Measurements from ENCODE around the gene DACH1.

Gene DACH1

GRCh38 chr13:71751073-71751472, 115.9 kb downstream of the DACH1 start:
- in situ Hi-C loops (cut with MboI; ENCODE audit: low sequenced_read_pairs, unreplicated experiment) = no loop called here

DNA sequence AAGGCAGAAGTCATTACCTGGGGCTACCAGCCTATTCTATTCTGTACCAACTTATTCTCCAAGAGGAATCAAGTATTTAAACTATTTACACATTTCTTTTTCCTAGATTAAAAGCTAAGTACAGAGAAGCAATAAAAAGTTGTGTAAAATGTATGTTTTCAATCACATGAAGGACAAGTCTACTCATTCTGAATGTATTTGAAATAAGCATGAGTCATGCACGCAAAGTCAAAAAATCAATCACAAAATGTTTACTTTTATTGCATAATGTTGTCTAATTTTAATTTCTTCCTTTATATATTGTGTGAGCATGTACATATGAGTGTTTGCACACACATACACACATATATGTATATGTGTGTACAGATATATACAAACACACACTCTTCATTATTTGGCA, 136.7 kb downstream of the DACH1 start:
- TF ChIP-seq CTCF (IDR thresholded peaks at IDR 0.05; ENCODE audit: borderline replicate concordance, control extremely low read depth, extremely low read depth, insufficient read depth, missing control alignments) = no peak

More at GRCh38 chr13:71751073-71751472, 115.9 kb downstream of the DACH1 start:
- TF ChIP-seq CTCF (IDR thresholded peaks at IDR 0.05; ENCODE audit: borderline replicate concordance, control extremely low read depth, extremely low read depth, insufficient read depth, missing control alignments) = no peak
- DNase-seq (ENCODE audit: low spot score) = no peak

DNA sequence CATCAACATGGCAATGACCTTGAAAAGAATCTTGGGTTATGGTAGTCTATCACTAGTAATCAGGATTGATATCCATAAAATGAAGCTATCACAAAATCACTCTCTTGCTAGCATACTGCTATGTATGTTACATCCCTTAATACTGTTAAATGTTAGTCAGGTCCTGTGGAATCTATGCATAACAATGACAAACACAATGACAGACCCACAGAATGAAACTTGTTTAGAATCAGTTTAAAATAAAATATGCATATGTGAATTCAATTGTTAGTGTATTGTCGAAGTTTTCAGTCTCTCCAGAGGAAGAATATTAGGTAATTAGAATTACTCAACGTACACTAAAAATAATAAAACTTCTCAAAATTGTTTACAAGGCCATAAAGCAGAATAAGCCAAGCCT, 137.6 kb downstream of the DACH1 start:
- no peak for DNase-seq (ENCODE audit: low spot score)
- in situ Hi-C loops (cut with MboI; ENCODE audit: low sequenced_read_pairs, unreplicated experiment) = no loop called here
- no peak for TF ChIP-seq CTCF (IDR thresholded peaks at IDR 0.05; ENCODE audit: borderline replicate concordance, control extremely low read depth, extremely low read depth, insufficient read depth, missing control alignments)

More for the DNA sequence above, 136.7 kb downstream of the DACH1 start:
- in situ Hi-C loops (cut with MboI; ENCODE audit: low sequenced_read_pairs, unreplicated experiment) = no loop called here
- no peak for DNase-seq (ENCODE audit: low spot score)

DNA sequence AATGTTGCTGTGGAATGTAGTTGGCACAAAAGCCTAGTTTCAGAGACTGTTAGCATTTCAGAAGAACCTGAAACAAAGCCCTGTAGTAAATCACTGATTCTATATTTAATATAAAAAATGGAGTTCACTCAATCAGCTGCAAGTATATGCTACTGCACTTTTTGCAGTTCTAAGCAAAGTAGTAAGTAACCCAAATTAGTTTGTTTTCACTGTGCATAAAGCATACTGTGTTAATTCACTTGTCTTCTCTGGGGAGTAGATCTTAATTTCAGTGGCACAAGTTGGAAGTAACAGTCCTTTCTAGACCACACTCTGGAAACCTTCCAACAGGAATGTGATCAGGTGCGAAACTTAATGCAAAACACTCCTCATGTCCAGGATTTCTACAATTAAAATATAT, 139.3 kb downstream of the DACH1 start:
- no peak for DNase-seq (ENCODE audit: low spot score)
- in situ Hi-C loops (cut with MboI; ENCODE audit: low sequenced_read_pairs, unreplicated experiment) = no loop called here
- TF ChIP-seq CTCF (IDR thresholded peaks at IDR 0.05; ENCODE audit: borderline replicate concordance, control extremely low read depth, extremely low read depth, insufficient read depth, missing control alignments) = no peak

GRCh38 chr13:71727042-71727441, 140.0 kb downstream of the DACH1 start:
- no peak for TF ChIP-seq CTCF (IDR thresholded peaks at IDR 0.05; ENCODE audit: borderline replicate concordance, control extremely low read depth, extremely low read depth, insufficient read depth, missing control alignments)
- in situ Hi-C loops (cut with MboI; ENCODE audit: low sequenced_read_pairs, unreplicated experiment) = no loop called here
- DNase-seq (ENCODE audit: low spot score) = no peak

DNA sequence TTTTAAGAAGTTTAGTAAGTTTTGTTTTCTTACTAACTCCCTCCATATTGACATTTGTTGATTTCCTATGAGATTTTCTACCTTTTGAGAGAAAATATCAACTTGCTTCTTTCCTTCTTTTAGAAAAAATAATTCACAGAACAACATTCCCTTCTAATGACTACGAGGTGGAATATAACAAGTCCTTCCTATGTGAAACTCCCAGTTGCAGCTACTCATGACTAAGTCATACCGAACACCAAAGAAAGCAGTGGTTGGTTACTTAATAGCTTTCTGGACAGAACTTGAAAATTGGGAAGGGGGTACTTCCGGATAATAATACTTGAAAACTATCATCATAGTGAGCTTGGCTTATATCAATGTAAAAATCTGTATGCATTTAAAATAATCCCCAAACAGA, 144.8 kb downstream of the DACH1 start:
- TF ChIP-seq CTCF (IDR thresholded peaks at IDR 0.05; ENCODE audit: borderline replicate concordance, control extremely low read depth, extremely low read depth, insufficient read depth, missing control alignments) = no peak
- in situ Hi-C loops (cut with MboI; ENCODE audit: low sequenced_read_pairs, unreplicated experiment) = no loop called here
- DNase-seq (ENCODE audit: low spot score) = no peak

GRCh38 chr13:71721104-71721503, 145.9 kb downstream of the DACH1 start:
- no peak for TF ChIP-seq CTCF (IDR thresholded peaks at IDR 0.05; ENCODE audit: borderline replicate concordance, control extremely low read depth, extremely low read depth, insufficient read depth, missing control alignments)
- in situ Hi-C loops (cut with MboI; ENCODE audit: low sequenced_read_pairs, unreplicated experiment) = no loop called here
- no peak for DNase-seq (ENCODE audit: low spot score)
